ENCODE data around the gene LEKR1. TPM values are rescaled to one million over a fixed set of nuclear protein-coding genes. Genes with fewer than 3 reads are reported as not detected.

The LEKR1 gene
- polyA plus RNA-seq, 1 donor from 2014 or later = 2.7 TPM

DNA sequence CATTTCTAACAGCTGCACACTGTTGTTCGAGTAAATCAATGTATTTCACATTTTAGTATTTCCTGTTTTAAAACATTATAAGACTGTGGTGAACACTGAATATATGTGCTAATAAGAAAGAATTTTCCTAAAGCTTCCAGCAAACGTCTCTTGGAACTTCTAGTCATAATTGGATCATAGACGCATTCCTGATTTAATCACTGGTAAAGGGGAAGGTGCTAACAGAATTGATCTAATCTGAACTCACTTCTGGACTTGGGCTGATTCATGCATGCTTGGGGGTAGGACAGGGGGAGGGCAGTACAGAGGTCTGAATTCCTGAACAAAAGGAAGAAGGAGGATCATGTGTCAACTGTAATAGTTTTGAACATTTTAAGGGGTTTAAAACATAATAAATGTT is 7.3 kb upstream of the LEKR1 start:
- H3K27ac ChIP-seq (ENCODE audit: low read length) = no peak overlapping the region
- no peaks in the 10 kb centered on the region for H3K9me3 ChIP-seq (ENCODE audit: low read length)
- no peaks in the 10 kb centered on the region for H3K9me2 ChIP-seq (ENCODE audit: insufficient read depth, low read length)
- H3K4me2 ChIP-seq (ENCODE audit: low read length) = no peak overlapping the region
- H3K9ac ChIP-seq (ENCODE audit: low read length) = no peak overlapping the region
- no peaks in the 10 kb centered on the region for H3K79me2 ChIP-seq (replicated peaks; ENCODE audit: insufficient read depth, low read length)
- H3K4me3 ChIP-seq (ENCODE audit: low read length) = no peak overlapping the region
- H3F3A ChIP-seq (ENCODE audit: insufficient read depth, low read length, poor library complexity, severe bottlenecking) = no peaks in the 10 kb centered on the region
- H3K36me3 ChIP-seq (ENCODE audit: insufficient read depth, low read length) = no peaks in the 10 kb centered on the region
- H3K27me3 ChIP-seq (ENCODE audit: insufficient read depth, low read depth, low read length) = peaks cover 38% of the 10 kb centered on the region
- no peak overlapping the region for H2AFZ ChIP-seq (ENCODE audit: low read depth, low read length)
- TF ChIP-seq POLR2AphosphoS5 (IDR thresholded peaks at IDR 0.05) (no peak), EP300 (conservative IDR thresholded peaks at IDR 0.05; ENCODE audit: poor library complexity, severe bottlenecking) (no peak), TAF1 (IDR thresholded peaks at IDR 0.05; ENCODE audit: low read depth) (no peak), EZH2 (IDR thresholded peaks at IDR 0.05; ENCODE audit: borderline replicate concordance, insufficient read depth, low read length, poor library complexity, severe bottlenecking) (no peak), RAD21 (conservative IDR thresholded peaks at IDR 0.05) (no peak), SMC3 (conservative IDR thresholded peaks at IDR 0.05; ENCODE audit: poor library complexity) (no peak), MXI1 (conservative IDR thresholded peaks at IDR 0.05; ENCODE audit: poor library complexity, severe bottlenecking) (no peak)
- TF ChIP-seq, protein P1, sequence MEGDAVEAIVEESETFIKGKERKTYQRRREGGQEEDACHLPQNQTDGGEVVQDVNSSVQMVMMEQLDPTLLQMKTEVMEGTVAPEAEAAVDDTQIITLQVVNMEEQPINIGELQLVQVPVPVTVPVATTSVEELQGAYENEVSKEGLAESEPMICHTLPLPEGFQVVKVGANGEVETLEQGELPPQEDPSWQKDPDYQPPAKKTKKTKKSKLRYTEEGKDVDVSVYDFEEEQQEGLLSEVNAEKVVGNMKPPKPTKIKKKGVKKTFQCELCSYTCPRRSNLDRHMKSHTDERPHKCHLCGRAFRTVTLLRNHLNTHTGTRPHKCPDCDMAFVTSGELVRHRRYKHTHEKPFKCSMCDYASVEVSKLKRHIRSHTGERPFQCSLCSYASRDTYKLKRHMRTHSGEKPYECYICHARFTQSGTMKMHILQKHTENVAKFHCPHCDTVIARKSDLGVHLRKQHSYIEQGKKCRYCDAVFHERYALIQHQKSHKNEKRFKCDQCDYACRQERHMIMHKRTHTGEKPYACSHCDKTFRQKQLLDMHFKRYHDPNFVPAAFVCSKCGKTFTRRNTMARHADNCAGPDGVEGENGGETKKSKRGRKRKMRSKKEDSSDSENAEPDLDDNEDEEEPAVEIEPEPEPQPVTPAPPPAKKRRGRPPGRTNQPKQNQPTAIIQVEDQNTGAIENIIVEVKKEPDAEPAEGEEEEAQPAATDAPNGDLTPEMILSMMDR (IDR thresholded peaks at IDR 0.05; ENCODE audit: poor library complexity, severe bottlenecking) = no peak
- TF ChIP-seq, protein P2, sequence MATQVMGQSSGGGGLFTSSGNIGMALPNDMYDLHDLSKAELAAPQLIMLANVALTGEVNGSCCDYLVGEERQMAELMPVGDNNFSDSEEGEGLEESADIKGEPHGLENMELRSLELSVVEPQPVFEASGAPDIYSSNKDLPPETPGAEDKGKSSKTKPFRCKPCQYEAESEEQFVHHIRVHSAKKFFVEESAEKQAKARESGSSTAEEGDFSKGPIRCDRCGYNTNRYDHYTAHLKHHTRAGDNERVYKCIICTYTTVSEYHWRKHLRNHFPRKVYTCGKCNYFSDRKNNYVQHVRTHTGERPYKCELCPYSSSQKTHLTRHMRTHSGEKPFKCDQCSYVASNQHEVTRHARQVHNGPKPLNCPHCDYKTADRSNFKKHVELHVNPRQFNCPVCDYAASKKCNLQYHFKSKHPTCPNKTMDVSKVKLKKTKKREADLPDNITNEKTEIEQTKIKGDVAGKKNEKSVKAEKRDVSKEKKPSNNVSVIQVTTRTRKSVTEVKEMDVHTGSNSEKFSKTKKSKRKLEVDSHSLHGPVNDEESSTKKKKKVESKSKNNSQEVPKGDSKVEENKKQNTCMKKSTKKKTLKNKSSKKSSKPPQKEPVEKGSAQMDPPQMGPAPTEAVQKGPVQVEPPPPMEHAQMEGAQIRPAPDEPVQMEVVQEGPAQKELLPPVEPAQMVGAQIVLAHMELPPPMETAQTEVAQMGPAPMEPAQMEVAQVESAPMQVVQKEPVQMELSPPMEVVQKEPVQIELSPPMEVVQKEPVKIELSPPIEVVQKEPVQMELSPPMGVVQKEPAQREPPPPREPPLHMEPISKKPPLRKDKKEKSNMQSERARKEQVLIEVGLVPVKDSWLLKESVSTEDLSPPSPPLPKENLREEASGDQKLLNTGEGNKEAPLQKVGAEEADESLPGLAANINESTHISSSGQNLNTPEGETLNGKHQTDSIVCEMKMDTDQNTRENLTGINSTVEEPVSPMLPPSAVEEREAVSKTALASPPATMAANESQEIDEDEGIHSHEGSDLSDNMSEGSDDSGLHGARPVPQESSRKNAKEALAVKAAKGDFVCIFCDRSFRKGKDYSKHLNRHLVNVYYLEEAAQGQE (IDR thresholded peaks at IDR 0.05; ENCODE audit: borderline replicate concordance) = no peak
- no peaks in the 10 kb centered on the region for H4K20me1 ChIP-seq (ENCODE audit: insufficient read depth)

DNA sequence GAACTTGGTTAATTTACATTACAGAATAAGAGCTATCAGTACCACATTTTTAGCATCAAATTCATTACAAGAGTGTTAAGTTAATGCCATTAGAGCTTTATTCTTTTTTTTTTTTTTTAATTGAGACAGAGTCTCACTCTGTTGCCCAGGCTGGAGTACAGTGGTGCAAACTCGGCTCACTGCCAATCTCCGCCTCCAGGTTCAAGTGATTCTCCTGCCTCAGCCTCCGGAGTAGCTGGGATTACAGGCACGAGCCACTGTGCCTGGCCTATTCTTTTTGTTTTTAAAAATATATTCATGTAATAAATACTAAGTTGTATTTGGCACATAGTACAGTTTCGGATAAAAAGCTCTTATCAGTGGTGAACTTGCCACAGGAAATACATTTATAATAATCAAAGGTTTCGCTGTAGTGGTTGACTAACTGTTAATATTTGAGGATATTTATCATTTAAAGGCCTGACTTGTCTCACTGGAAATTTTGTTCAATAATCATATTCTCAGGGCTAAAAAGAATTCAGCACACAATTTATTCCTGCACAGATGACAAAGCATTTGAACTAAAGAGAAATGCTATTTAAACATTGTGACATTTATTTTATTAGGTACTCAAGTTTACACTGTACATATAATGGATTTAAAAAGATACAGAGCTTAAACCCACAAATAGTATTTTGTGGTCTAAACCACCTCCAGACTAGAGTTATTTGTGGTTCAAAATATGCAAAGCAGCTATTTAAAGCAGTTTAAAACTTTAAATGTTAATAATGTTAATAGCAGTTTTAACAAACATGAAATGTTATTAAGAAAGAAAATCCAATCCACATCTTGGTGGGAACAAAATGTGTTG is 6.1 kb upstream of the LEKR1 start:
- TF ChIP-seq, protein P2 (IDR thresholded peaks at IDR 0.05; ENCODE audit: borderline replicate concordance) = no peak
- TF ChIP-seq RAD21 (conservative IDR thresholded peaks at IDR 0.05) (no peak), TAF1 (IDR thresholded peaks at IDR 0.05; ENCODE audit: low read depth) (no peak), SMC3 (conservative IDR thresholded peaks at IDR 0.05; ENCODE audit: poor library complexity) (no peak), EP300 (conservative IDR thresholded peaks at IDR 0.05; ENCODE audit: poor library complexity, severe bottlenecking) (no peak), MXI1 (conservative IDR thresholded peaks at IDR 0.05; ENCODE audit: poor library complexity, severe bottlenecking) (no peak), EZH2 (IDR thresholded peaks at IDR 0.05; ENCODE audit: borderline replicate concordance, insufficient read depth, low read length, poor library complexity, severe bottlenecking) (no peak), POLR2AphosphoS5 (IDR thresholded peaks at IDR 0.05) (no peak)
- TF ChIP-seq, protein P1 (IDR thresholded peaks at IDR 0.05; ENCODE audit: poor library complexity, severe bottlenecking) = no peak
- Histone ChIP-seq H3K9me2 (ENCODE audit: insufficient read depth, low read length) (no peaks in the 10 kb centered on the region), H3K27ac (ENCODE audit: low read length) (no peak overlapping the region), H3K9ac (ENCODE audit: low read length) (no peak overlapping the region), H3F3A (ENCODE audit: insufficient read depth, low read length, poor library complexity, severe bottlenecking) (no peaks in the 10 kb centered on the region), H3K4me3 (ENCODE audit: low read length) (no peak overlapping the region), H4K20me1 (ENCODE audit: insufficient read depth) (no peaks in the 10 kb centered on the region), H3K9me3 (ENCODE audit: low read length) (no peaks in the 10 kb centered on the region), H2AFZ (ENCODE audit: low read depth, low read length) (no peak overlapping the region), H3K27me3 (ENCODE audit: insufficient read depth, low read depth, low read length) (peaks cover 38% of the 10 kb centered on the region), H3K79me2 (replicated peaks; ENCODE audit: insufficient read depth, low read length) (no peaks in the 10 kb centered on the region), H3K36me3 (ENCODE audit: insufficient read depth, low read length) (no peaks in the 10 kb centered on the region), H3K4me2 (ENCODE audit: low read length) (no peak overlapping the region)

Measured in neural cell (in vitro differentiated cells).